ENCODE data around the gene FZD8. TPM values are rescaled to one million over a fixed set of nuclear protein-coding genes. Genes with fewer than 3 reads are reported as not detected.

The FZD8 gene
- total RNA-seq, 2 donors from 2014 or later: 11.0 to 11.7 TPM

DNA sequence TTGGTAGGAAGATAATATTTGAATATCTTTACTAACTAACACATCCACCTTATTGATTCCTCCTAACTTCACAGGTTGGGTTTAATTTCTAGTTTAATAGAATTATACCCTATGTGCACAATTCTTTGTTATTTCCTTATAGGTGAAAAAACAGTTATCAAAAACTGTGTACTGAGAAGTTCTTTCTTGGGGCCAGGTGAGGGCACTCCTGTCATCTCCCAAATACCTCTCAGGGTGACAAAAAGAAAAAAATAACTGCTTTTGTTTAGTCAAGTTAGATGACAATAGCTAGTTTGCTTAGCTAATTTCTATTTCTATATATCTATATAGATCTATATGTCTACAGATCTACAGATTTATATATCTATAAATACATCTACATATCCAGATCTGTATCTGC is 10.1 kb downstream of the FZD8 start:
- no peak for DNase-seq
- no peaks in the 10 kb centered on the region for H3K27me3 ChIP-seq
- intact Hi-C loops (cut with DNase I): loop anchor here (10.0 kb wide), 1 partner anchor 1253 kb away; no protein-coding TSS in a partner anchor
- H3K4me3 ChIP-seq: no peak overlapping the region
- H3K27ac ChIP-seq: no peak overlapping the region
- H3K9me3 ChIP-seq: no peaks in the 10 kb centered on the region
- TF ChIP-seq, protein P1, sequence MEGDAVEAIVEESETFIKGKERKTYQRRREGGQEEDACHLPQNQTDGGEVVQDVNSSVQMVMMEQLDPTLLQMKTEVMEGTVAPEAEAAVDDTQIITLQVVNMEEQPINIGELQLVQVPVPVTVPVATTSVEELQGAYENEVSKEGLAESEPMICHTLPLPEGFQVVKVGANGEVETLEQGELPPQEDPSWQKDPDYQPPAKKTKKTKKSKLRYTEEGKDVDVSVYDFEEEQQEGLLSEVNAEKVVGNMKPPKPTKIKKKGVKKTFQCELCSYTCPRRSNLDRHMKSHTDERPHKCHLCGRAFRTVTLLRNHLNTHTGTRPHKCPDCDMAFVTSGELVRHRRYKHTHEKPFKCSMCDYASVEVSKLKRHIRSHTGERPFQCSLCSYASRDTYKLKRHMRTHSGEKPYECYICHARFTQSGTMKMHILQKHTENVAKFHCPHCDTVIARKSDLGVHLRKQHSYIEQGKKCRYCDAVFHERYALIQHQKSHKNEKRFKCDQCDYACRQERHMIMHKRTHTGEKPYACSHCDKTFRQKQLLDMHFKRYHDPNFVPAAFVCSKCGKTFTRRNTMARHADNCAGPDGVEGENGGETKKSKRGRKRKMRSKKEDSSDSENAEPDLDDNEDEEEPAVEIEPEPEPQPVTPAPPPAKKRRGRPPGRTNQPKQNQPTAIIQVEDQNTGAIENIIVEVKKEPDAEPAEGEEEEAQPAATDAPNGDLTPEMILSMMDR (IDR thresholded peaks at IDR 0.05): no peak
- no peak overlapping the region for H3K9ac ChIP-seq (ENCODE audit: low read depth in 2 of 2, low read length in 2 of 2)
- no peaks in the 10 kb centered on the region for H3K4me1 ChIP-seq
- H3K36me3 ChIP-seq: no peaks in the 10 kb centered on the region

DNA sequence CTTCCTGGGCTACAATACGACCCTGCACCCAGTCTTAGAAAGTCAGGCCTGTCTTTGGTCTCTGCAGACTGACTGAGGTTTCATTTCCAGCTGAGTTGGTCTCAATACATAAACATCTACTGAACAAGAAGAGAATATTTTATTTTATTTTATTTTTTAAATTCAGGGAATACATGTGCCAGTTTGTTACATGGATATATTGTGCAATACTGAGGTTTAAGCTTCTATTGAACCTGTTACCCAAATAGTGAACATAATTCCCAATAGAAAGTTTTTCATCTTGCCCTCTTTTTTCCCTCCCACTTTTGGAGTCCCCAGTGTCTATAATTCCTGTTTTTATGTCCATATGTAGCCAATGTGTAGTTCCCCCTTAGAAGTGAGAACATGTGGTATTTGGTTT is 10.7 kb downstream of the FZD8 start:
- no peak for DNase-seq
- Histone ChIP-seq H3K9me3 (no peaks in the 10 kb centered on the region), H3K9ac (ENCODE audit: low read depth in 2 of 2, low read length in 2 of 2) (no peak overlapping the region), H3K27me3 (no peaks in the 10 kb centered on the region), H3K4me3 (no peak overlapping the region), H3K4me1 (no peaks in the 10 kb centered on the region), H3K27ac (no peak overlapping the region), H3K36me3 (no peaks in the 10 kb centered on the region)
- TF ChIP-seq, protein P1 (IDR thresholded peaks at IDR 0.05): no peak
- intact Hi-C loops (cut with DNase I): loop anchor here (10.0 kb wide), 1 partner anchor 1253 kb away; no protein-coding TSS in a partner anchor

DNA sequence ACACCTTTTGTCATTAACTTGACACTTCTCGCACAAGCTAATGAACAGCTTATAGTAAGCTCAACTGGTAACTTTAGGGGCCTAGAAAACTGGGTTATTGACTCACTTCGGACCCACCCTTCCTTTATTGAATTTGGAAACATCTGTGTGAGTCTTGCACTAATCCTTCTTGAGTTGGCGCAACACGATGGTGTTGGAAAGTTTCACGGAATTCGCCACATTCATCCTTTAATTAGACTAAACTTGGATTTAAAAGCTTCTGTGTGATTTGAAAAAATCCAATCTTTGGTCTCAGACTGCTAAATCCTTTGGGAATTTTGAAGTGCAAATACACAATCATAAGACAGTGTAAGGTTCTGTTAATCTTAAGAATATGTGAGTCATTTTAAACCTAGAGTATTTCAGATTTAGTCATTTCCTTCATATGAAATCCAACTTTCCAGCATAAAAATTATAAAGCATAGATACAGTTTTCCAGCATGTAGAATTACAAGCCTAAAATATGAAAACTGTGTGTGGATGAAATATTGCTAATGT is 15.1 kb downstream of the FZD8 start:
- H3K27me3 ChIP-seq: no peaks in the 10 kb centered on the region
- no peaks in the 10 kb centered on the region for H3K9me3 ChIP-seq
- no peak overlapping the region for H3K9ac ChIP-seq (ENCODE audit: low read depth in 2 of 2, low read length in 2 of 2)
- no peaks in the 10 kb centered on the region for H3K4me1 ChIP-seq
- no peak overlapping the region for H3K27ac ChIP-seq
- intact Hi-C loops (cut with DNase I): no loop called here
- no peak overlapping the region for H3K4me3 ChIP-seq
- TF ChIP-seq, protein P1 (IDR thresholded peaks at IDR 0.05): no peak
- H3K36me3 ChIP-seq: no peaks in the 10 kb centered on the region
- DNase-seq: no peak

DNA sequence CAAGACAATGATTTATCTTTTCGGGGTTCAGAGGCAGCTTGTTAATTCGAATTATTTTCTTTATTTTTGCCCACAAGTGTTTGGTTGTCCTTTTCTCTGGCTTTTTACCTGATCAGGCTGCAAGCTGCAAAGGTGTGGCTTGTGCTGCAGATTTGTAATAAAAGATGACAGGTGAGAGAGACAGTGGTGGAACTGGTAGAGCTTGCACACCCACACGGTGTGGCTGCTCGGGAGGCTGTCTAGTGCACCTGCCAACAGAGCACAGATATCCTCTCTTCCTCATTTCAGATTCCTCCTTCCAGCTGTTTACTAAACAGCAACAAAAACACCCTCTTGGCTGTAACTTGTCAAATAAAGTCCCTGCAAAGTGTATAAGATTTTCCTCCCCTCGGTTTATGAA is 27.8 kb downstream of the FZD8 start:
- H3K9me3 ChIP-seq: no peaks in the 10 kb centered on the region
- no peaks in the 10 kb centered on the region for H3K36me3 ChIP-seq
- no peak overlapping the region for H3K9ac ChIP-seq (ENCODE audit: low read depth in 2 of 2, low read length in 2 of 2)
- no peak for DNase-seq
- no peaks in the 10 kb centered on the region for H3K4me1 ChIP-seq
- no peak overlapping the region for H3K27ac ChIP-seq
- TF ChIP-seq, protein P1 (IDR thresholded peaks at IDR 0.05): no peak
- no peaks in the 10 kb centered on the region for H3K27me3 ChIP-seq
- H3K4me3 ChIP-seq: no peak overlapping the region
- intact Hi-C loops (cut with DNase I): no loop called here

DNA sequence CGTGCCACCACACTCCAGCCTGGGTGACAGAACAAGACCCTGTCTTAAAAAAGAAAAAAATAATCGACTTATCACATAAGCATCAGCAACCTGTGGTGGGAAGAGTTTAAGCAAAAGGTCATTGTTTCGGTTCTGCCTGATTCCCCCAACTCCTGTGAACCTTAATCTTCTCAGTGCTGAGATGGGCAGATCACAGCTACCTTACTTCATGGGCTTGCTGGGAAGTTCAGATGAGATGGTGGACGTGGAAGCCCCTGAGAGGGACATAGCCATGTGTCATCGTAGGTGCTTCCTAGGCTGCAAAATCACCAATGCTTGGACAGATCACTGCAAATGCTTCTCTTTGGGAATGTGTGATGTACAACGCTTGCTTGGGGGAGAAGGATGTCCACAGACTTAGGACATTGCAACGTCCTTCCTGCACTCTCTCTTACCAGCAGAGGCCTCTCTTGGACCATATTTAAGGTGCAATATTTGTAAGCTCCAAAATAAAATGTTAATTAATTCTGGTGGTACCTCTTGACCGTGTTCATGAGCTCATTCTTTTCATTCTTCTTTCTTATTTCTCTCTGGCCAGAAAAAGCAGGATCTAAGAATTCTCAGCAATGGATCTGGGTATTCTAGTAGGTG is 28.4 kb downstream of the FZD8 start:
- Histone ChIP-seq H3K27ac (no peak overlapping the region), H3K4me1 (no peaks in the 10 kb centered on the region), H3K4me3 (no peak overlapping the region), H3K9ac (ENCODE audit: low read depth in 2 of 2, low read length in 2 of 2) (no peak overlapping the region), H3K27me3 (peaks cover under 1% of the 10 kb centered on the region), H3K36me3 (no peaks in the 10 kb centered on the region), H3K9me3 (no peaks in the 10 kb centered on the region)
- intact Hi-C loops (cut with DNase I): no loop called here
- DNase-seq: no peak
- TF ChIP-seq, protein P1 (IDR thresholded peaks at IDR 0.05): no peak

Measured in colonic mucosa (tissue), 4 donors.